HCT116 (cell line): Measurements from ENCODE around the gene CSPG4. TPM values are rescaled to one million over a fixed set of nuclear protein-coding genes. Genes with fewer than 3 reads are reported as not detected.

ENCODE experiments used
- ATAC-seq: fragments of 200-7000 bp; cut with Tn5 transposase; 2 replicates; pipeline ENCODE4 v1.9.1; 2020; ENCODE audit warnings: mild to moderate bottlenecking, moderate library complexity
- BruUV-seq: library from RNA; stranded (reverse); fragments of 400-500 nt; replicated peaks from 2 replicates; lab custom pipeline; 2021; lab: Mats Ljungman, UMichigan
- CTCF ChIA-PET: fragments of 300-600 bp; sonication (Branson Sonifier 250); formaldehyde crosslinking; loops from one replicate; lab custom pipeline; 2021; ENCODE audit warnings: antibody characterized with exemption; lab: Charles Lee
- POLR2A ChIA-PET: fragments of 300-600, 350-600 bp; sonication (Branson Sonifier 250); formaldehyde crosslinking; loops from one replicate; lab custom pipeline; 2021; ENCODE audit warnings: antibody characterized with exemption; lab: Charles Lee
- RAD21 ChIA-PET, 2 experiments: fragments of 300-600 bp; sonication (Branson Sonifier 250); formaldehyde crosslinking; loops; one replicate each; lab custom pipeline; 2023; ENCODE audit warnings: low total read pairs in 2 of 2; ENCODE audit not compliant: uncharacterized antibody in 2 of 2, unreplicated experiment in 2 of 2, low non-redundant PET in 1 of 2; lab: Charles Lee
- DNase-seq: peaks from one replicate; pipeline ENCODE4 v3.0.0-alpha.2; 2010; ENCODE audit warnings: low read depth, low spot score
- H2AFZ ChIP-seq: fragments of 200-600 bp; shearing (Covaris generic), sonication (generic); 2 replicates; pipeline ENCODE4 v1.6.1; 2017; ENCODE audit warnings: low read depth, mixed run types, mixed read lengths, antibody characterized with exemption, low read length; ENCODE audit not compliant: poor library complexity, severe bottlenecking
- H3K27ac ChIP-seq: 2 replicates; pipeline ENCODE4 v1.5.1; 2012; ENCODE audit warnings: low read depth, low read length
- H3K27me3 ChIP-seq: fragments of 200-600 bp; sonication (generic); 2 replicates; pipeline ENCODE4 v1.6.1; 2016; ENCODE audit warnings: mixed run types, low read length, mixed read lengths; ENCODE audit not compliant: insufficient read depth
- H3K36me3 ChIP-seq, 2 experiments: fragments of 200-500 bp in 1 of 2; fragments of 200-600 bp in 1 of 2; sonication (Bioruptor generic) in 1 of 2; sonication (generic) in 1 of 2; 2 replicates each; pipeline versions ENCODE4 v1.5.1 to v1.6.1; 2014 to 2016; ENCODE audit warnings: low read length in 2 of 2, inconsistent platforms in 1 of 2, mixed read lengths in 1 of 2, mixed run types in 1 of 2; ENCODE audit not compliant: insufficient read depth in 2 of 2, control insufficient read depth in 1 of 2
- H3K4me1 ChIP-seq, 2 experiments: fragments of 200-600 bp in 1 of 2; sonication (generic) in 1 of 2; 2 replicates each; pipeline versions ENCODE4 v1.5.1 to v1.6.1; 2012 to 2017; ENCODE audit warnings: low read length in 2 of 2, inconsistent platforms in 1 of 2, mild to moderate bottlenecking in 1 of 2, mixed read lengths in 1 of 2, mixed run types in 1 of 2, moderate library complexity in 1 of 2; ENCODE audit not compliant: insufficient read depth in 2 of 2, control insufficient read depth in 1 of 2
- H3K4me2 ChIP-seq: fragments of 200-600 bp; sonication (generic); 2 replicates; pipeline ENCODE4 v1.6.1; 2017; ENCODE audit warnings: mixed run types, low read length, mixed read lengths
- H3K4me3 ChIP-seq, 2 experiments: fragments of 200-600 bp in 1 of 2; sonication (generic) in 1 of 2; replicated peaks in 1 of 2; 2 replicates each; pipeline ENCODE4 v1.5.1; 2011 to 2016; ENCODE audit warnings: low read length in 2 of 2, control low read depth in 1 of 2, low read depth in 1 of 2, mild to moderate bottlenecking in 1 of 2, mixed read lengths in 1 of 2, mixed run types in 1 of 2
- H3K79me2 ChIP-seq: fragments of 200-600 bp; sonication (generic); 2 replicates; pipeline ENCODE4 v1.6.1; 2017; ENCODE audit warnings: mild to moderate bottlenecking, mixed run types, low read length, moderate library complexity, mixed read lengths; ENCODE audit not compliant: insufficient read depth
- H3K9ac ChIP-seq: fragments of 200-600 bp; sonication (generic); 2 replicates; pipeline ENCODE4 v1.6.1; 2016; ENCODE audit warnings: low read length, mixed read lengths
- H3K9me2 ChIP-seq: fragments of 200-600 bp; sonication (generic), shearing (Covaris generic); 2 replicates; pipeline ENCODE4 v1.6.1; 2017; ENCODE audit warnings: mixed run types, mild to moderate bottlenecking, moderate library complexity; ENCODE audit not compliant: insufficient read depth
- H3K9me3 ChIP-seq, 2 experiments: fragments of 200-500 bp in 1 of 2; fragments of 200-600 bp in 1 of 2; sonication (Bioruptor generic) in 1 of 2; sonication (generic) in 1 of 2; 2 replicates each; pipeline ENCODE4 v1.6.1; 2014 to 2017; ENCODE audit warnings: low read length in 2 of 2, mixed read lengths in 2 of 2, inconsistent platforms in 1 of 2, low read depth in 1 of 2, mild to moderate bottlenecking in 1 of 2, mixed run types in 1 of 2, moderate library complexity in 1 of 2; ENCODE audit not compliant: control insufficient read depth in 1 of 2, insufficient read depth in 1 of 2
- H4K20me1 ChIP-seq: fragments of 200-600 bp; sonication (generic), shearing (Covaris generic); 2 replicates; pipeline ENCODE4 v1.6.1; 2017; ENCODE audit warnings: mixed run types, mild to moderate bottlenecking, moderate library complexity; ENCODE audit not compliant: insufficient read depth
- CBX3 ChIP-seq: IDR thresholded peaks from 2 replicates; pipeline ENCODE4 v1.6.1; 2012; ENCODE audit warnings: low read depth
- POLR2AphosphoS5 ChIP-seq: IDR thresholded peaks from 2 replicates; pipeline ENCODE4 v1.6.1; 2011; ENCODE audit warnings: mild to moderate bottlenecking, low read depth, low read length, moderate library complexity
- ZFX ChIP-seq: fragments of 450-650 bp; IDR thresholded peaks from 2 replicates; pipeline ENCODE4 v1.6.1; 2017
- ZNF274 ChIP-seq: fragments of 200-500 bp; sonication (Bioruptor generic); IDR thresholded peaks from 2 replicates; pipeline ENCODE4 v1.6.1; 2014; ENCODE audit warnings: mild to moderate bottlenecking, low read depth, low read length, inconsistent platforms
- intact Hi-C: fragments of 100-400 bp; cut with micrococcal nuclease; formaldehyde crosslinking; loops from 2 replicates; pipeline ENCODE4 v1.10.0; 2022
- total RNA-seq: library from RNA; stranded (reverse); gene quantifications from one replicate; pipeline ENCODE4 v1.2.1, GENCODE V29; 2021; ENCODE audit not compliant: unreplicated experiment
- TF ChIP-seq, protein P1 (sequence below): IDR thresholded peaks from 2 replicates; pipeline ENCODE4 v1.6.1; 2012; ENCODE audit warnings: low read depth

The CSPG4 gene
- total RNA-seq, 1 experiment from 2014 or later, result 18.1 TPM

DNA sequence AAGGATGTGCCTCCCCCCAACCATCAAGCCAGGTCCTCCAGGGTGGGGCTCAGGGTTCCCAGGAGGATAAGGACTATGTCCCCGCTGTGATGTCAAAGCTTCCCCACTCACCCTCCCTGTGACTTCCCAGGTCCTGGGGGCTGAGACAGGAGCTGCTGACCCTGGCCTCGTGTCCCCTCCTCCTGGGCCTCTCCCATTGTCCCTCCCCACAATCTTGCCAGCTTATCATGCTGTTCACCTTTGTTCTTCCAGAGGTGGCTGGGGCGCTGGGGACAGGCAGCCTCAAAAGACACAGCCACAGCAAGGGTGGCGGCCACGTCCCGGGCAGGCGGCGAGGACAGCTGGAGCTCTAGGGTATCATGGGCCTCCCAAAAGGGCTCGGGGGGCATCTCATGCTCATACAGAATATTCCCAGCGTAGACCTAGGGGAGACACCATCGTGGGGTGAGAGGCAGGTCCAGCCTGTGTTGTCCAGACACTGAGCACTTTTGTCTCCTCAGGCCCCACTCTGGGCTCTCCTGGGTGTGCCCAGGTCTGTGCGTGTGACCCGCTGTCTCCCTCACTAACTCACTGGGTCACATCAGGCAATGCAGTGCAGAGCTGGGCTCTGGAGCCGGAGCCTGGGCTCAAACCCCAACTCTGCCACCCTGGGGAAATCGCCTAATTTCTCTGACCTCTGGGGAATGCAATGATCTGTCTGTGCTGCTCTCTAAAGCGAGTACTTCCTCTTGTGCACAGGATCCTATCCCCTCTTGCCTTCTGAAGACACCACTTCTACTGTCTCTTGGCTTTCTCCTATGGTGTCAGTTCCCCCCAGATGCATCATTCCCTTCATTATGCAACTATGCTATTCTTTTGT is 35.0 kb downstream of the CSPG4 start:
- peaks cover 8 to 13% of the 10 kb centered on the region in 2 experiments; a peak in 3 of 4 replicates for H3K4me1 ChIP-seq
- no peak overlapping the region for H3K4me2 ChIP-seq
- no peak for ATAC-seq
- CTCF ChIA-PET, result interaction anchor here (1.2 to 2.3 kb wide), 2 partner anchors 8 to 310 kb away, joined by 3 to 7 read pairs; no protein-coding TSS in a partner anchor
- TF ChIP-seq ZFX (no peak), CBX3 (no peak), POLR2AphosphoS5 (no peak), ZNF274 (no peak)
- TF ChIP-seq, protein P1, sequence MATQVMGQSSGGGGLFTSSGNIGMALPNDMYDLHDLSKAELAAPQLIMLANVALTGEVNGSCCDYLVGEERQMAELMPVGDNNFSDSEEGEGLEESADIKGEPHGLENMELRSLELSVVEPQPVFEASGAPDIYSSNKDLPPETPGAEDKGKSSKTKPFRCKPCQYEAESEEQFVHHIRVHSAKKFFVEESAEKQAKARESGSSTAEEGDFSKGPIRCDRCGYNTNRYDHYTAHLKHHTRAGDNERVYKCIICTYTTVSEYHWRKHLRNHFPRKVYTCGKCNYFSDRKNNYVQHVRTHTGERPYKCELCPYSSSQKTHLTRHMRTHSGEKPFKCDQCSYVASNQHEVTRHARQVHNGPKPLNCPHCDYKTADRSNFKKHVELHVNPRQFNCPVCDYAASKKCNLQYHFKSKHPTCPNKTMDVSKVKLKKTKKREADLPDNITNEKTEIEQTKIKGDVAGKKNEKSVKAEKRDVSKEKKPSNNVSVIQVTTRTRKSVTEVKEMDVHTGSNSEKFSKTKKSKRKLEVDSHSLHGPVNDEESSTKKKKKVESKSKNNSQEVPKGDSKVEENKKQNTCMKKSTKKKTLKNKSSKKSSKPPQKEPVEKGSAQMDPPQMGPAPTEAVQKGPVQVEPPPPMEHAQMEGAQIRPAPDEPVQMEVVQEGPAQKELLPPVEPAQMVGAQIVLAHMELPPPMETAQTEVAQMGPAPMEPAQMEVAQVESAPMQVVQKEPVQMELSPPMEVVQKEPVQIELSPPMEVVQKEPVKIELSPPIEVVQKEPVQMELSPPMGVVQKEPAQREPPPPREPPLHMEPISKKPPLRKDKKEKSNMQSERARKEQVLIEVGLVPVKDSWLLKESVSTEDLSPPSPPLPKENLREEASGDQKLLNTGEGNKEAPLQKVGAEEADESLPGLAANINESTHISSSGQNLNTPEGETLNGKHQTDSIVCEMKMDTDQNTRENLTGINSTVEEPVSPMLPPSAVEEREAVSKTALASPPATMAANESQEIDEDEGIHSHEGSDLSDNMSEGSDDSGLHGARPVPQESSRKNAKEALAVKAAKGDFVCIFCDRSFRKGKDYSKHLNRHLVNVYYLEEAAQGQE, result no peak
- TF ChIP-seq, all 23 proteins: peak for 0
- no peak for DNase-seq
- Histone ChIP-seq H3K9ac (no peak overlapping the region), H3K36me3 (no peaks in the 10 kb centered on the region), H3K9me2 (no peaks in the 10 kb centered on the region), H3K9me3 (no peaks in the 10 kb centered on the region), H4K20me1 (no peaks in the 10 kb centered on the region), H2AFZ (no peak overlapping the region), H3K27me3 (no peaks in the 10 kb centered on the region), H3K4me3 (no peak overlapping the region), H3K27ac (no peak overlapping the region), H3K79me2 (no peaks in the 10 kb centered on the region)
- POLR2A ChIA-PET, result no interaction called here
- intact Hi-C loops, result no loop called here
- RAD21 ChIA-PET, result no interaction called here
- no TSS peak for BruUV-seq
